ENCODE measurements around the gene CST1.

Gene CST1

GRCh38 chr20:23705895-23706294, 44.8 kb downstream of the CST1 start:
- Histone ChIP-seq H3K9ac (no peak overlapping the region), H3K27ac (no peak overlapping the region), H2AFZ (ENCODE audit: low read depth) (no peak overlapping the region), H3K36me3 (ENCODE audit: insufficient read depth) (no peaks in the 10 kb centered on the region), H3K27me3 (ENCODE audit: insufficient read depth, low read depth) (no peaks in the 10 kb centered on the region), H3K4me3 (IDR thresholded peaks at IDR 0.05; ENCODE audit: insufficient read depth, low read depth, low read length) (no peak overlapping the region), H3K4me2 (no peak overlapping the region), H3K79me2 (ENCODE audit: insufficient read depth, low read depth) (no peaks in the 10 kb centered on the region), H3K4me1 (ENCODE audit: low read depth, poor library complexity, severe bottlenecking) (no peaks in the 10 kb centered on the region), H4K20me1 (ENCODE audit: insufficient read depth) (no peaks in the 10 kb centered on the region)
- TF ChIP-seq CTCF (conservative IDR thresholded peaks at IDR 0.05; ENCODE audit: low read depth, low read length), result no peak

GRCh38 chr20:23702021-23702420, 48.7 kb downstream of the CST1 start:
- H3K4me3 ChIP-seq (IDR thresholded peaks at IDR 0.05; ENCODE audit: insufficient read depth, low read depth, low read length), result no peak overlapping the region
- no peaks in the 10 kb centered on the region for H3K27me3 ChIP-seq (ENCODE audit: insufficient read depth, low read depth)
- no peak overlapping the region for H3K27ac ChIP-seq
- no peak overlapping the region for H3K9ac ChIP-seq
- H3K79me2 ChIP-seq (ENCODE audit: insufficient read depth, low read depth), result no peaks in the 10 kb centered on the region
- no peaks in the 10 kb centered on the region for H4K20me1 ChIP-seq (ENCODE audit: insufficient read depth)
- H3K4me1 ChIP-seq (ENCODE audit: low read depth, poor library complexity, severe bottlenecking), result no peaks in the 10 kb centered on the region
- no peak overlapping the region for H2AFZ ChIP-seq (ENCODE audit: low read depth)
- H3K36me3 ChIP-seq (ENCODE audit: insufficient read depth), result no peaks in the 10 kb centered on the region
- TF ChIP-seq CTCF (conservative IDR thresholded peaks at IDR 0.05; ENCODE audit: low read depth, low read length), result no peak
- H3K4me2 ChIP-seq, result no peak overlapping the region

- Histone ChIP-seq H2AFZ (ENCODE audit: low read depth) (no peak overlapping the region), H3K79me2 (ENCODE audit: insufficient read depth, low read depth) (no peaks in the 10 kb centered on the region), H3K4me2 (no peak overlapping the region), H4K20me1 (ENCODE audit: insufficient read depth) (no peaks in the 10 kb centered on the region), H3K27ac (no peak overlapping the region), H3K36me3 (ENCODE audit: insufficient read depth) (no peaks in the 10 kb centered on the region), H3K4me1 (ENCODE audit: low read depth, poor library complexity, severe bottlenecking) (no peaks in the 10 kb centered on the region), H3K4me3 (IDR thresholded peaks at IDR 0.05; ENCODE audit: insufficient read depth, low read depth, low read length) (no peak overlapping the region), H3K9ac (no peak overlapping the region), H3K27me3 (ENCODE audit: insufficient read depth, low read depth) (no peaks in the 10 kb centered on the region)
- TF ChIP-seq CTCF (conservative IDR thresholded peaks at IDR 0.05; ENCODE audit: low read depth, low read length), result no peak
These were observed 49.8 kb downstream of the CST1 start for GRCh38 chr20:23700931-23701330.

GRCh38 chr20:23697947-23698346, 52.8 kb downstream of the CST1 start:
- no peaks in the 10 kb centered on the region for H3K27me3 ChIP-seq (ENCODE audit: insufficient read depth, low read depth)
- no peaks in the 10 kb centered on the region for H3K36me3 ChIP-seq (ENCODE audit: insufficient read depth)
- H3K27ac ChIP-seq, result no peak overlapping the region
- TF ChIP-seq CTCF (conservative IDR thresholded peaks at IDR 0.05; ENCODE audit: low read depth, low read length), result no peak
- no peaks in the 10 kb centered on the region for H3K4me1 ChIP-seq (ENCODE audit: low read depth, poor library complexity, severe bottlenecking)
- H4K20me1 ChIP-seq (ENCODE audit: insufficient read depth), result no peaks in the 10 kb centered on the region
- no peak overlapping the region for H3K9ac ChIP-seq
- H2AFZ ChIP-seq (ENCODE audit: low read depth), result no peak overlapping the region
- H3K79me2 ChIP-seq (ENCODE audit: insufficient read depth, low read depth), result no peaks in the 10 kb centered on the region
- H3K4me2 ChIP-seq, result no peak overlapping the region
- H3K4me3 ChIP-seq (IDR thresholded peaks at IDR 0.05; ENCODE audit: insufficient read depth, low read depth, low read length), result no peak overlapping the region

Measured in KMS-11 (cell line).